Cerebellar cortex (tissue), 1 donor: ENCODE results near the gene LHFPL3.
"Not testable (repeated sequence)": the region's sequence is repeated elsewhere in the genome, so short reads cannot be mapped to it uniquely, and the experiment has no call there.

Experiments
- DNase-seq: peaks from one replicate; pipeline ENCODE4 v3.0.0-alpha.2; 2015; ENCODE audit warnings: low spot score

LHFPL3 gene

DNA sequence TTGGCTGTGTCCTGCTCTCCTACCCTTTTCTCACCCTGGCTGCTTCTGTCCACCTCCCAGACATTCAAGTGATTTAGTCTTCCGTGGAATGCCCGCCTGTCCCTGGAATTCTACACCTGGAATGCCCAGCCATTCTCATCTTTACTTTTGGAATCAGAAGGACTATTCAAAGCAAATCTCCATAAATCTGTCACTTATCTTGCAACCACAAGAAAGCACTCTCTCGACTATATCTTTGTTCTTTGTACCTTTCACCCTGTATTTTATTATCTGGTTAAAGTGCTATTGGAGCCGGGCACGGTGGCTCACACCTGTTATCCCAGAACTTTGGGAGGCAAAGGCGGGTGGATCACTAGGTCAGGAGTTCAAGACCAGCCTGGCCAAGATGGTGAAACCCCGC is 606.3 kb downstream of the LHFPL3 start:
- DNase-seq, result no peak

DNA sequence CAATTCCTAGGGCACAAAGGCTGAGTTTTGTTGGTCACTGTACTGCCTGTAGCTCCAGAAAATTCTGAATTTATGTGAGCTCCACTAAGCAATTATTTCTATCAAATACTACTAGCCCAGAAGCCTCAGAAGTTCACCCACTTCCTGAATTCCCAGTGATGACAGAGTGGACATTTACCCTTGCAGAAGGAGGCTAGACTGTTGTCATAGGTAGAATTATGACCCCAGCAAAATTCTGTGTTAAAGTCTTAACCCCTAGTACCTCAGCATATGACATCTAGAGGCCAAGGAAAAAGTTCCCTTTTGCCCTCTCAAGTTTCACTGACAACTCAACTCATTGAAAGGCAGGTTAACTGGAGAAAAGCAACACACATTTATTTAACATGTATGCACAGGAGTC is 606.9 kb downstream of the LHFPL3 start:
- no peak for DNase-seq

GRCh38 chr7:104936546-104936945 is 608.1 kb downstream of the LHFPL3 start:
- no peak for DNase-seq

DNA sequence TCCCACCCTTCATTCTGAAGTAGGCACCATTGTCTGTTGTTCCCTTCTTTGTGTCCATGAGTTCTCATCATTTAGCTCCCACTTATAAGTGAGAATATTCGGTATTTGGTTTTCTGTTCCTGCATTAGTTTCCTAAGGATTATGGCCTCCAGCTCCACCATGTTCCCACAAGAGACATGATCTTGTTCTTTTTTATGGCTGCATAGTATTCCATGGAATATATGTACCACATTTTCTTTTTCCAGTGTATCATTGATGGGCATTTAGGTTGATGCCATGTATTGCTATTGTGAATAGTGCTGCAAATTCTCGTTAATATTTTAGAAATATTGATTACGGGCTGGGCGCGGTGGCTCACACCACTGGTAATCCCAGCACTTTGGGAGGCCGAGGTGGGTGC is 609.1 kb downstream of the LHFPL3 start:
- not testable (repeated sequence) for DNase-seq

DNA sequence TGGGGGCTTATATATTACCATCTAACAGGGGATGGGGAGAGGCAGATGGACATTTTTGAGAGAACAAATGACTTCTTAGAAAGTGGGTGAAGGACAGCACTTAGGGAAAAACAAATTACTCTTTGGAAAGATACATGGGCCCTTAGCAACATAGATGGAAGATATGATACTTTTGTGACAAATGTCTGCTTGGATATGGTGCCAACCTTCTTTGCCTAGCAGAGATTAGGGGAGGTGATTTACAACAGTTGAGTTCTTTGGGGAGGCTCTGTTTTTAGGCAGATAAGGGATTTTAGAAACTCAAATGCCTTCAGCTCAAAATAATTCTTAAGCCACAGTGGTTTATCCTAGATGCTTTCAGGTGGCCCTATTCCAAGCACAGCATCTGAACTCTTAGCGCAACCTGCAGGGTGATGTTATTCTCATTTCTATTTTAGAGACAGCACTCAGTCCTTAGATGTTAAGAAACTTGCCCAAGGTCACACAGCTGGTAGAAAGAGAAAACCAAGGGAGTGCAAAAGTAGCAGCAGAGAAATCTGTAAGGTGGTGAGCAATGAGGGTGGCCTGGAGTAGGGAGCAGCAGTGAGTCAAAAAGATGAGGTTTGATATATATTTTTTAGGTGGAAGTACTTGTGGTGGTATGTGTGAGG is 610.5 kb downstream of the LHFPL3 start:
- no peak for DNase-seq

GRCh38 chr7:104940023-104940710 is 611.8 kb downstream of the LHFPL3 start:
- no peak for DNase-seq

DNA sequence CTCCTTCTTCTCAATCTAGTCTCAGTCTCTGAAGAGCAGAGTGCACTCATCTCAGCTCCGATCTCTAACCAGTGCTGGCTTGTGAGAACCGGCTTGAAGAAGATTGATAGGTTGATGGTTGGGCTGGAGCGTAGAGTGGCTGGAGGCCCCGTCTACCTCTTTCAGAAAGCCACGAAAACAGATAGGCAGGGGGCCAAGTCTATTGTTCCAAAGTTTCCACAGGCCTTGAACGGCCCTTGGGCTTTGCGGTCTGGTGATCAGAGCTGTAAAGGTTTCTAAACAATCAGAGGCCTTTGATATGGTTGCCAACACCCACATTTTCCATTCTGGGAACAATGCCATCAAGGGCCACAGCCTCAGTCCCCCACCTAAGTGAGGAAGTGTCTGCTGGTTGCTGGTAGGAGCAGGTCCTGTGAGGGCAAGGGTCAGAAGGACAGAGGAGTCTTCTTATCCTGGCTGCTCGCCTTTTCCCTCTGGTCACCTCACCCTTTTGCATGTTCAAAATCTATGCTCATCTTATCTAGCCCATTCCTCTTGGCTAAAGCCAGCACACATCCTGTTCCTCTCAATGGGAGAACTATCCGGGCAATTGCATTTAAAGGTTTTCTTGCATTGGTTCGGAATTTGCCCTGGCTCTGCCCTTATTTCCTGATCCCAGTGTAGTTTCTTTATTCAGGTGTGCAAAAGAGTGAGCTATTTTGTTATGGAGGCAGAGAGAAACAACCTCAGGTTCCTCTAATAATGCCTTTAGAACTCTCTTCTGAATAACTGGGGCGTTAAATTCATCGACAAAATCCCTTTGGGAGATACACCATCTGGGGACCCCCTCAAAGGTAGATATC is 615.3 kb downstream of the LHFPL3 start:
- DNase-seq, result no peak

DNA sequence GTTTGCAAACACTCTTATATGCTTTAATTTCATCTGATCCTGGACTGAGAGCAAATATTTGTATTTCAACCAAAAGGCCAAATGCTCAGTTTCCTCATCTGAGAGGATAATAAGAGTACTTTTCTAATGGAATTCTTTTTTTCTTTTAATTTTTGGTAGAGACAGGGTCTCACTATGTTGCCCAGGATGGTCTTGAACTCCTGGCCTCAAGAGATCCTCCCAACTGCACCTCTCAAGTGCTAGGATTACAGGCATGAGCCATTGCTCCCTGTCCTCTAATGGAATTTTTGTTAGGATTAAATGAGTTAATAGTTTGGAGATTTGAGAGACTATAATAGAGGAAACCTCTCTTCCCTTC is 617.2 kb downstream of the LHFPL3 start:
- DNase-seq, result no peak

GRCh38 chr7:104946338-104946737 is 617.9 kb downstream of the LHFPL3 start:
- DNase-seq, result no peak

- no peak for DNase-seq
Observed at GRCh38 chr7:104950006-104950405, 621.6 kb downstream of the LHFPL3 start.

GRCh38 chr7:104950754-104951153 is 622.4 kb downstream of the LHFPL3 start:
- no peak for DNase-seq

GRCh38 chr7:104951546-104951945 is 623.1 kb downstream of the LHFPL3 start:
- DNase-seq, result no peak

- DNase-seq, result no peak
Observed at GRCh38 chr7:104955276-104955675, 626.9 kb downstream of the LHFPL3 start.
